ENCODE data around the gene TEDC2. TPM values are rescaled to one million over a fixed set of nuclear protein-coding genes. Genes with fewer than 3 reads are reported as not detected.

Gene TEDC2
- total and polyA plus RNA-seq, 9 of the 15 experiments (the other 6 are each of a cell fraction or from before 2014, with no cell fraction given) = 0.75 to 57.0 (median 17.6) TPM

DNA sequence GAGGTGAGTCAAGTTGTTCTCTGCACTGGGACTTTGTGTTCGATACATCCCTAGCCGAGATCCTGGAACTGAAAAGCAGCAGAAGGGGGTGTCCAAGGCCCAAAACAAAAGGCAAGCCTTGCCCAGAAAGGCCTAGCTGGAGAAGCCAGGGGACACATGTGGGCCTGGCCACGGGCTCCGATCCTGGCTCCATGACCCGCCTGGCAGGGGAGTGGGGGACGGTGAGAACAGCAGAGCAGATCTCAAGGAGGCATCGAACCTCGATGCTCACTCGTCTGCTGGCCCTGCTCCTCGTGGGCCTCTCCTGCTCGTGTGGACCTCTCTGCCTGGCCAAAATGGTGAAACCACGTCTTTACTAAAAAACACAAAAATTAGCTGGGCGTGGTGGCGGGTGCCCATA is 21.8 kb upstream of the TEDC2 start:
- H3K4me2 ChIP-seq (ENCODE audit: insufficient read depth, low read length) = no peak overlapping the region
- DNase-seq (ENCODE audit: extremely low read depth in 1 of 4, low spot score in 3 of 4) (no peak), ATAC-seq (no peak), FAIRE-seq (no peak)
- H3K9me1 ChIP-seq (ENCODE audit: control insufficient read depth, insufficient read depth, low read length) = no peaks in the 10 kb centered on the region
- H3K9me3 ChIP-seq (replicated peaks; ENCODE audit: control insufficient read depth, insufficient read depth, low read depth, low read length) = no peaks in the 10 kb centered on the region
- peaks cover 0 to 3% of the 10 kb centered on the region in 2 experiments; a peak in 1 of 5 replicates for H3K4me1 ChIP-seq (replicated peaks in 1 of 2; ENCODE audit: control insufficient read depth in 2 of 2, insufficient read depth in 2 of 2, low read length in 2 of 2)
- H3K9ac ChIP-seq (ENCODE audit: insufficient read depth in 1 of 2, low read depth in 2 of 2, low read length in 2 of 2) = peak overlapping the region in 1 of 2 experiments; percentile 45; a peak in 1 of 4 replicates
- intact Hi-C loops (cut with micrococcal nuclease) (no loop called here), in situ Hi-C loops (cut with MboI) (no loop called here)
- BruUV-seq (replicated peaks) = TSS peak; percentile 7
- no peak overlapping the region for H3K4me3 ChIP-seq
- TF ChIP-seq ZNF436 (CRISPR knock-in tag; IDR thresholded peaks at IDR 0.05) = no peak
- TF ChIP-seq, protein P1, sequence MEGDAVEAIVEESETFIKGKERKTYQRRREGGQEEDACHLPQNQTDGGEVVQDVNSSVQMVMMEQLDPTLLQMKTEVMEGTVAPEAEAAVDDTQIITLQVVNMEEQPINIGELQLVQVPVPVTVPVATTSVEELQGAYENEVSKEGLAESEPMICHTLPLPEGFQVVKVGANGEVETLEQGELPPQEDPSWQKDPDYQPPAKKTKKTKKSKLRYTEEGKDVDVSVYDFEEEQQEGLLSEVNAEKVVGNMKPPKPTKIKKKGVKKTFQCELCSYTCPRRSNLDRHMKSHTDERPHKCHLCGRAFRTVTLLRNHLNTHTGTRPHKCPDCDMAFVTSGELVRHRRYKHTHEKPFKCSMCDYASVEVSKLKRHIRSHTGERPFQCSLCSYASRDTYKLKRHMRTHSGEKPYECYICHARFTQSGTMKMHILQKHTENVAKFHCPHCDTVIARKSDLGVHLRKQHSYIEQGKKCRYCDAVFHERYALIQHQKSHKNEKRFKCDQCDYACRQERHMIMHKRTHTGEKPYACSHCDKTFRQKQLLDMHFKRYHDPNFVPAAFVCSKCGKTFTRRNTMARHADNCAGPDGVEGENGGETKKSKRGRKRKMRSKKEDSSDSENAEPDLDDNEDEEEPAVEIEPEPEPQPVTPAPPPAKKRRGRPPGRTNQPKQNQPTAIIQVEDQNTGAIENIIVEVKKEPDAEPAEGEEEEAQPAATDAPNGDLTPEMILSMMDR (IDR thresholded peaks at IDR 0.05 in 2 of 3, conservative IDR thresholded peaks at IDR 0.05 in 1 of 3; ENCODE audit: insufficient read depth in 2 of 3, low read depth in 1 of 3, low read length in 3 of 3) = 0 out of 6 replicates have a peak, but pooled peaks of 1 of the 3 experiments have one; percentile 3
- H2AFZ ChIP-seq (ENCODE audit: low read depth, low read length) = no peak overlapping the region
- no peaks in the 10 kb centered on the region for H3K27me3 ChIP-seq (ENCODE audit: control insufficient read depth in 2 of 2, insufficient read depth in 2 of 2, low read length in 2 of 2)
- 97% methylated on average over 13 of the region's 14 CpGs for WGBS (ENCODE audit: insufficient coverage, low coverage, missing lambda C conversion rate)
- CTCF ChIA-PET (ENCODE audit: low intra/inter-chr PET ratio) = no interaction called here
- POLR2A ChIA-PET = no interaction called here
- H4K20me1 ChIP-seq (replicated peaks; ENCODE audit: control insufficient read depth, insufficient read depth, low read length) = no peaks in the 10 kb centered on the region
- H3K27ac ChIP-seq (ENCODE audit: extremely low read depth, low read depth, low read length) = no peak overlapping the region
- H3K36me3 ChIP-seq (ENCODE audit: control insufficient read depth, insufficient read depth, low read length) = peaks cover 76% of the 10 kb centered on the region
- H3K79me2 ChIP-seq (ENCODE audit: control insufficient read depth, insufficient read depth, low read length) = no peaks in the 10 kb centered on the region; the same call in 2 of the 3 replicates

DNA sequence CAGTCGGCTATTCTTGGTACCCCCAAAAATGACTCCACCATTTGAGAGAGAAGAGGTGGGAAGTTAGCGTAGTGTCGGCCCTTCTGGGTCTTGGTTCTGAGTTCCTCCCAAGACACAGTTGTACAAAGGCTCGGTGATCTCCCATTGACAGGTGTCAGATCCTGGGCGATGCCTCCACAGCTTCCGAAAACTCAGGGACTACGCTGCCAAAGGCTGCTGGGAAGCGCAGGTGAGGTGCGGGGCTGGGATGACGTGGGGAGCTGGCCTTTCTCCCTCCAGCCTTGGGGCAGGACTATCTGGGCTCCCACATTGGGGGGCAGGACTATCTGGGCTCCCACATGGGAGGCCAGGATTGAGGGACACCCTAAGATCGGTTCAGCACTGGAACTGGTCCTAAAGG is 20.3 kb upstream of the TEDC2 start:
- H3K4me2 ChIP-seq (ENCODE audit: insufficient read depth, low read length) = no peak overlapping the region
- H3K9me3 ChIP-seq (replicated peaks; ENCODE audit: control insufficient read depth, insufficient read depth, low read depth, low read length) = no peaks in the 10 kb centered on the region
- H3K27me3 ChIP-seq (ENCODE audit: control insufficient read depth in 2 of 2, insufficient read depth in 2 of 2, low read length in 2 of 2) = no peaks in the 10 kb centered on the region
- H2AFZ ChIP-seq (ENCODE audit: low read depth, low read length) = no peak overlapping the region
- no peak overlapping the region for H3K4me3 ChIP-seq
- FAIRE-seq (no peak), ATAC-seq (no peak; the same call in 2 of the 3 replicates), DNase-seq (ENCODE audit: extremely low read depth in 1 of 4, low spot score in 3 of 4) (no peak)
- no peaks in the 10 kb centered on the region; the same call in 2 of the 3 replicates for H3K79me2 ChIP-seq (ENCODE audit: control insufficient read depth, insufficient read depth, low read length)
- no peaks in the 10 kb centered on the region for H3K9me1 ChIP-seq (ENCODE audit: control insufficient read depth, insufficient read depth, low read length)
- ChIA-PET CTCF (ENCODE audit: low intra/inter-chr PET ratio) (no interaction called here), POLR2A (interaction anchor here (0.6 to 3.4 kb wide), 6 partner anchors 11 to 813 kb away, joined by 3 to 17 read pairs (median 6); partner anchors contain the start of gene CCNF)
- TF ChIP-seq RBFOX2 (IDR thresholded peaks at IDR 0.05; ENCODE audit: low read depth, low read length) (peak; percentile 50; the same call in 1 of the 2 replicates), NUFIP1 (IDR thresholded peaks at IDR 0.05; ENCODE audit: partially characterized antibody) (no peak), HNRNPUL1 (IDR thresholded peaks at IDR 0.05; ENCODE audit: low read length) (no peak)
- H4K20me1 ChIP-seq (replicated peaks; ENCODE audit: control insufficient read depth, insufficient read depth, low read length) = no peaks in the 10 kb centered on the region
- WGBS (ENCODE audit: insufficient coverage, low coverage, missing lambda C conversion rate) = 88% methylated on average over 11 of the region's 11 CpGs
- peaks cover 73% of the 10 kb centered on the region for H3K36me3 ChIP-seq (ENCODE audit: control insufficient read depth, insufficient read depth, low read length)
- intact Hi-C loops (cut with micrococcal nuclease) = no loop called here
- in situ Hi-C loops (cut with MboI) = no loop called here
- BruUV-seq (replicated peaks) = no TSS peak
- H3K4me1 ChIP-seq (replicated peaks in 1 of 2; ENCODE audit: control insufficient read depth in 2 of 2, insufficient read depth in 2 of 2, low read length in 2 of 2) = peaks cover 0 to 3% of the 10 kb centered on the region in 2 experiments; a peak in 1 of 5 replicates
- no peak overlapping the region for H3K27ac ChIP-seq (ENCODE audit: extremely low read depth, low read depth, low read length)
- H3K9ac ChIP-seq (ENCODE audit: insufficient read depth in 1 of 2, low read depth in 2 of 2, low read length in 2 of 2) = peak overlapping the region in 1 of 2 experiments; percentile 82; a peak in 2 of 4 replicates

Measured in K562 (cell line).